H9 (cell line): ENCODE data around the gene SSUH2. TPM values are rescaled to one million over a fixed set of nuclear protein-coding genes. Genes with fewer than 3 reads are reported as not detected.

ENCODE experiments used
- DNase-seq: peaks from one replicate; pipeline ENCODE4 v3.0.0-alpha.2; 2017
- H2AFZ ChIP-seq: one replicate; pipeline ENCODE4 v1.6.1; 2013; ENCODE audit warnings: mild to moderate bottlenecking, low read length, control low read depth, moderate library complexity
- H2AK5ac ChIP-seq: 2 replicates; pipeline ENCODE4 v1.6.1; 2013; ENCODE audit warnings: low read length, control low read depth, mixed read lengths; ENCODE audit not compliant: insufficient read length
- H2BK120ac ChIP-seq: one replicate; pipeline ENCODE4 v1.6.1; 2013; ENCODE audit warnings: low read depth, mild to moderate bottlenecking, low read length, control low read depth, inconsistent platforms; ENCODE audit not compliant: poor library complexity, severe bottlenecking
- H2BK12ac ChIP-seq: 2 replicates; pipeline ENCODE4 v1.6.1; 2013; ENCODE audit warnings: low read length, control low read depth, mixed read lengths, low read depth; ENCODE audit not compliant: insufficient read length
- H2BK15ac ChIP-seq: 2 replicates; pipeline ENCODE4 v1.6.1; 2013; ENCODE audit warnings: low read depth, low read length, control low read depth
- H2BK20ac ChIP-seq: one replicate; pipeline ENCODE4 v1.6.1; 2013; ENCODE audit warnings: low read depth, mild to moderate bottlenecking, low read length, control low read depth, inconsistent platforms; ENCODE audit not compliant: poor library complexity, severe bottlenecking
- H2BK5ac ChIP-seq: 2 replicates; pipeline ENCODE4 v1.6.1; 2013; ENCODE audit warnings: low read length, control low read depth, mixed read lengths; ENCODE audit not compliant: insufficient read length
- H3K14ac ChIP-seq: 2 replicates; pipeline ENCODE4 v1.6.1; 2013; ENCODE audit warnings: low read length, control low read depth; ENCODE audit not compliant: insufficient read depth
- H3K18ac ChIP-seq: 2 replicates; pipeline ENCODE4 v1.6.1; 2013; ENCODE audit warnings: low read depth, mild to moderate bottlenecking, mixed read lengths, low read length, control low read depth; ENCODE audit not compliant: insufficient read length
- H3K23ac ChIP-seq: 2 replicates; pipeline ENCODE4 v1.6.1; 2013; ENCODE audit warnings: low read length, control low read depth, mixed read lengths, low read depth; ENCODE audit not compliant: insufficient read length
- H3K23me2 ChIP-seq: 2 replicates; pipeline ENCODE4 v1.6.1; 2013; ENCODE audit warnings: low read depth, mild to moderate bottlenecking, mixed read lengths, low read length, control low read depth; ENCODE audit not compliant: insufficient read length, poor library complexity, severe bottlenecking
- H3K27ac ChIP-seq: 2 replicates; pipeline ENCODE4 v1.5.1; 2013; ENCODE audit warnings: low read length, control low read depth, mixed read lengths, low read depth; ENCODE audit not compliant: insufficient read length
- H3K27me3 ChIP-seq: 2 replicates; pipeline ENCODE4 v1.6.1; 2013; ENCODE audit warnings: low read length, control low read depth, inconsistent platforms; ENCODE audit not compliant: insufficient read depth
- H3K4ac ChIP-seq: 2 replicates; pipeline ENCODE4 v1.6.1; 2013; ENCODE audit warnings: low read depth, mild to moderate bottlenecking, control low read depth, inconsistent platforms, low read length, moderate library complexity
- H3K4me1 ChIP-seq: 2 replicates; pipeline ENCODE4 v1.6.1; 2013; ENCODE audit warnings: low read length, control low read depth, inconsistent platforms; ENCODE audit not compliant: insufficient read depth
- H3K4me2 ChIP-seq: 2 replicates; pipeline ENCODE4 v1.6.1; 2013; ENCODE audit warnings: low read length, control low read depth, mixed read lengths; ENCODE audit not compliant: insufficient read length, insufficient read depth
- H3K56ac ChIP-seq: 2 replicates; pipeline ENCODE4 v1.6.1; 2013; ENCODE audit warnings: low read depth, mild to moderate bottlenecking, mixed read lengths, low read length, control low read depth; ENCODE audit not compliant: insufficient read length
- H3K79me1 ChIP-seq: 2 replicates; pipeline ENCODE4 v1.6.1; 2013; ENCODE audit warnings: low read depth, mild to moderate bottlenecking, moderate library complexity, low read length, control low read depth, inconsistent platforms; ENCODE audit not compliant: insufficient read depth, poor library complexity, severe bottlenecking
- H3K79me2 ChIP-seq: 2 replicates; pipeline ENCODE4 v1.6.1; 2013; ENCODE audit warnings: low read length, control low read depth, inconsistent platforms; ENCODE audit not compliant: insufficient read depth
- H3K9ac ChIP-seq: 2 replicates; pipeline ENCODE4 v1.6.1; 2013; ENCODE audit warnings: low read length, control low read depth, mixed read lengths; ENCODE audit not compliant: insufficient read length; ENCODE audit errors: extremely low read depth
- H3K9me3 ChIP-seq: one replicate; pipeline ENCODE4 v1.6.1; 2013; ENCODE audit warnings: low read depth, low read length, inconsistent platforms; ENCODE audit not compliant: control insufficient read depth
- H3T11ph ChIP-seq: one replicate; pipeline ENCODE4 v1.6.1; 2013; ENCODE audit warnings: mild to moderate bottlenecking, low read length, control low read depth, inconsistent platforms
- H4K20me1 ChIP-seq: one replicate; pipeline ENCODE4 v1.6.1; 2013; ENCODE audit not compliant: control insufficient read depth, insufficient read length, insufficient read depth
- H4K5ac ChIP-seq: 2 replicates; pipeline ENCODE4 v1.6.1; 2013; ENCODE audit warnings: low read depth, mild to moderate bottlenecking, mixed read lengths, low read length, control low read depth; ENCODE audit not compliant: insufficient read length
- H4K8ac ChIP-seq: replicated peaks from 2 replicates; pipeline ENCODE4 v1.6.1; 2013; ENCODE audit warnings: low read length, control low read depth, mixed read lengths, low read depth; ENCODE audit not compliant: insufficient read length
- H4K91ac ChIP-seq: 2 replicates; pipeline ENCODE4 v1.6.1; 2013; ENCODE audit warnings: low read depth, mild to moderate bottlenecking, moderate library complexity, mixed read lengths, low read length, control low read depth; ENCODE audit not compliant: insufficient read length
- H3K27ac Mint-ChIP-seq, 3 experiments: 2 replicates in 2 of 3; 3 replicates in 1 of 3; pipeline ENCODE4 v1.8.0; 2020 to 2021; ENCODE audit warnings: mixed read lengths in 3 of 3, mild to moderate bottlenecking in 1 of 3, moderate library complexity in 1 of 3
- H3K27me3 Mint-ChIP-seq: 2 replicates; pipeline ENCODE4 v1.8.0; 2021; ENCODE audit warnings: low read depth, mild to moderate bottlenecking, moderate library complexity, mixed read lengths
- H3K36me3 Mint-ChIP-seq, 3 experiments: 2 replicates in 2 of 3; 3 replicates in 1 of 3; pipeline ENCODE4 v1.8.0; 2020 to 2021; ENCODE audit warnings: low read depth in 3 of 3, mixed read lengths in 3 of 3; ENCODE audit not compliant: insufficient read depth in 1 of 3
- H3K4me1 Mint-ChIP-seq, 2 experiments: 2 replicates each; pipeline ENCODE4 v1.8.0; 2020; ENCODE audit warnings: mixed read lengths in 2 of 2
- H3K4me3 Mint-ChIP-seq, 2 experiments: 2 replicates in 1 of 2; 3 replicates in 1 of 2; pipeline ENCODE4 v1.8.0; 2020 to 2021; ENCODE audit warnings: mild to moderate bottlenecking in 2 of 2, mixed read lengths in 2 of 2, moderate library complexity in 1 of 2
- H3K9me3 Mint-ChIP-seq, 2 experiments: 2 replicates in 1 of 2; 3 replicates in 1 of 2; pipeline ENCODE4 v1.8.0; 2020; ENCODE audit warnings: mild to moderate bottlenecking in 2 of 2, mixed read lengths in 2 of 2, moderate library complexity in 1 of 2
- total RNA-seq: library from RNA; stranded (reverse); gene quantifications from 2 replicates; pipeline ENCODE4 v1.2.1, GENCODE V29; 2021
- TF ChIP-seq, protein P1 (sequence below): fragments of 200-600 bp; sonication (generic); conservative IDR thresholded peaks from 3 replicates; pipeline ENCODE4 v1.8.0; 2021; ENCODE audit warnings: antibody characterized with exemption, mild to moderate bottlenecking

Gene SSUH2
- total RNA-seq, 1 experiment from 2014 or later, result 0.61 TPM

DNA sequence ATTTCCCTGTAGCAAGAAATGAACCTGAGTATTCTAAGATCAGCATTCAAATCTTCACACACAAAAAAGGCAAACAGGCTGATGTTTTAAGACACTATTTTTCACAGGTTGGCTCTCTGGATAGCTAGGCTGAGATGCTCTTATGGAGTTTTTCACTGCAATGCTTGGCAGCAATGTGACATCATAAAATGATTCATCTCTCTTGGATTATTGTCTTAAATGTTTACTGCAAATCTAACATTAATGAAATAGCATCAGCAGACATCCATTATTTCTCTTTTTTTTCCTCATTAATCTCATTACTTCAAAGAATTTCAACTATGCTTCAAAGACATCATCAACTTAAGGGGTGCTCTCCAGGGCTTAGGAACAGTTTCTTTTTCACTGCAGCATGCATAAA, 23.6 kb upstream of the SSUH2 start:
- H2BK120ac ChIP-seq, result no peak overlapping the region
- no peak overlapping the region for H3K4ac ChIP-seq
- no peak overlapping the region for H3K4me3 Mint-ChIP-seq
- TF ChIP-seq, protein P1, sequence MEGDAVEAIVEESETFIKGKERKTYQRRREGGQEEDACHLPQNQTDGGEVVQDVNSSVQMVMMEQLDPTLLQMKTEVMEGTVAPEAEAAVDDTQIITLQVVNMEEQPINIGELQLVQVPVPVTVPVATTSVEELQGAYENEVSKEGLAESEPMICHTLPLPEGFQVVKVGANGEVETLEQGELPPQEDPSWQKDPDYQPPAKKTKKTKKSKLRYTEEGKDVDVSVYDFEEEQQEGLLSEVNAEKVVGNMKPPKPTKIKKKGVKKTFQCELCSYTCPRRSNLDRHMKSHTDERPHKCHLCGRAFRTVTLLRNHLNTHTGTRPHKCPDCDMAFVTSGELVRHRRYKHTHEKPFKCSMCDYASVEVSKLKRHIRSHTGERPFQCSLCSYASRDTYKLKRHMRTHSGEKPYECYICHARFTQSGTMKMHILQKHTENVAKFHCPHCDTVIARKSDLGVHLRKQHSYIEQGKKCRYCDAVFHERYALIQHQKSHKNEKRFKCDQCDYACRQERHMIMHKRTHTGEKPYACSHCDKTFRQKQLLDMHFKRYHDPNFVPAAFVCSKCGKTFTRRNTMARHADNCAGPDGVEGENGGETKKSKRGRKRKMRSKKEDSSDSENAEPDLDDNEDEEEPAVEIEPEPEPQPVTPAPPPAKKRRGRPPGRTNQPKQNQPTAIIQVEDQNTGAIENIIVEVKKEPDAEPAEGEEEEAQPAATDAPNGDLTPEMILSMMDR, result no peak
- no peaks in the 10 kb centered on the region for H3K9me3 ChIP-seq
- no peaks in the 10 kb centered on the region for H3K27me3 ChIP-seq
- no peak overlapping the region for H3K4me2 ChIP-seq
- H2AFZ ChIP-seq, result no peak overlapping the region
- H4K8ac ChIP-seq, result no peak overlapping the region
- H3K18ac ChIP-seq, result no peak overlapping the region
- H3K56ac ChIP-seq, result no peak overlapping the region
- H3K9me3 Mint-ChIP-seq, result no peaks in the 10 kb centered on the region
- no peaks in the 10 kb centered on the region for H3K79me1 ChIP-seq
- H2BK15ac ChIP-seq, result no peak overlapping the region
- peaks cover 66% of the 10 kb centered on the region for H3K27me3 Mint-ChIP-seq
- no peaks in the 10 kb centered on the region for H3K36me3 Mint-ChIP-seq
- H3K27ac Mint-ChIP-seq, result no peak overlapping the region
- H3K4me1 Mint-ChIP-seq, result peaks cover 0 to 4% of the 10 kb centered on the region in 2 experiments; a peak in 2 of 4 replicates
- H4K20me1 ChIP-seq, result no peaks in the 10 kb centered on the region
- no peak overlapping the region for H4K5ac ChIP-seq
- no peaks in the 10 kb centered on the region for H3K79me2 ChIP-seq
- no peak overlapping the region for H2AK5ac ChIP-seq
- H3K23me2 ChIP-seq, result no peaks in the 10 kb centered on the region
- no peak overlapping the region for H3K9ac ChIP-seq
- H4K91ac ChIP-seq, result no peak overlapping the region
- no peak overlapping the region for H3K14ac ChIP-seq
- no peak overlapping the region for H2BK12ac ChIP-seq
- no peak overlapping the region for H2BK20ac ChIP-seq
- H3K23ac ChIP-seq, result no peak overlapping the region
- no peak overlapping the region for H3K27ac ChIP-seq
- no peak for DNase-seq
- no peak overlapping the region for H2BK5ac ChIP-seq
- H3T11ph ChIP-seq, result no peak overlapping the region
- H3K4me1 ChIP-seq, result no peaks in the 10 kb centered on the region
